ENCODE measurements around the gene VRK1.

DNA sequence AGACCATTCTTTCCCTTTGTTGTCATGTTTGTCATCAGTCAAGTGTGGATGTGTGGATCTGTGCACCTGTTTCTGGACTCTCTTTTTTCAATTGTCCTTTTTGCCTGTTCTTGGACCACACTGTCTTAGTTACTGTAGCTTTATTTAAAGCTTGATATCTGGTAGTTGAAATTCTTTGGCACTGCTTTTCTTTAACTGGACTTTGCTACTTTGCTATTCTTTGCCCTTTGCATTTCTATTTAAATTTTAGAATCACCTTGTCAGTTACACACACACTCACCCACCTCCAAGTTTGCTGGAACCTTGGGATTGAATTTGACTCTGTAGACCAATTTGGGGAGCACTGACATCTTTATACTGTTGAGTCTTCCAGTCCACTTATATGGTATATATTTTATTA is 61.5 kb downstream of the VRK1 start:
- TF ChIP-seq, protein P1, sequence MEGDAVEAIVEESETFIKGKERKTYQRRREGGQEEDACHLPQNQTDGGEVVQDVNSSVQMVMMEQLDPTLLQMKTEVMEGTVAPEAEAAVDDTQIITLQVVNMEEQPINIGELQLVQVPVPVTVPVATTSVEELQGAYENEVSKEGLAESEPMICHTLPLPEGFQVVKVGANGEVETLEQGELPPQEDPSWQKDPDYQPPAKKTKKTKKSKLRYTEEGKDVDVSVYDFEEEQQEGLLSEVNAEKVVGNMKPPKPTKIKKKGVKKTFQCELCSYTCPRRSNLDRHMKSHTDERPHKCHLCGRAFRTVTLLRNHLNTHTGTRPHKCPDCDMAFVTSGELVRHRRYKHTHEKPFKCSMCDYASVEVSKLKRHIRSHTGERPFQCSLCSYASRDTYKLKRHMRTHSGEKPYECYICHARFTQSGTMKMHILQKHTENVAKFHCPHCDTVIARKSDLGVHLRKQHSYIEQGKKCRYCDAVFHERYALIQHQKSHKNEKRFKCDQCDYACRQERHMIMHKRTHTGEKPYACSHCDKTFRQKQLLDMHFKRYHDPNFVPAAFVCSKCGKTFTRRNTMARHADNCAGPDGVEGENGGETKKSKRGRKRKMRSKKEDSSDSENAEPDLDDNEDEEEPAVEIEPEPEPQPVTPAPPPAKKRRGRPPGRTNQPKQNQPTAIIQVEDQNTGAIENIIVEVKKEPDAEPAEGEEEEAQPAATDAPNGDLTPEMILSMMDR (conservative IDR thresholded peaks at IDR 0.05; ENCODE audit: low read length), result no peak
- TF ChIP-seq EZH2phosphoT487 (IDR thresholded peaks at IDR 0.05; ENCODE audit: borderline replicate concordance), result no peak

Data from Loucy (cell line).